Neural cell (in vitro differentiated cells): ENCODE results near the gene ARIH1. TPM values are rescaled to one million over a fixed set of nuclear protein-coding genes. Genes with fewer than 3 reads are reported as not detected.

Experiments used
- H2AFZ ChIP-seq: fragments of 200-600, 300-800 bp; sonication (generic), shearing (Covaris generic); 2 replicates; pipeline ENCODE4 v1.6.0; 2014; ENCODE audit warnings: low read depth, mild to moderate bottlenecking, antibody characterized with exemption, low read length, moderate library complexity
- H3F3A ChIP-seq: fragments of 200-600 bp; shearing (Covaris generic); 2 replicates; pipeline ENCODE4 v1.6.1; 2016; ENCODE audit warnings: mild to moderate bottlenecking, moderate library complexity, mixed read lengths, antibody characterized with exemption, low read length; ENCODE audit not compliant: insufficient read depth, poor library complexity, severe bottlenecking
- H3K27ac ChIP-seq: fragments of 200-600, 300-800 bp; sonication (generic), shearing (Covaris generic); 2 replicates; pipeline ENCODE4 v1.5.1; 2014; ENCODE audit warnings: mild to moderate bottlenecking, low read length, moderate library complexity
- H3K27me3 ChIP-seq: fragments of 300-800, 200-600 bp; sonication (generic), shearing (Covaris generic); 2 replicates; pipeline ENCODE4 v1.6.0; 2014; ENCODE audit warnings: mild to moderate bottlenecking, low read depth, low read length, moderate library complexity; ENCODE audit not compliant: insufficient read depth
- H3K36me3 ChIP-seq: fragments of 300-800, 200-600 bp; sonication (generic), shearing (Covaris generic); 2 replicates; pipeline ENCODE4 v1.5.1; 2014; ENCODE audit warnings: mild to moderate bottlenecking, antibody characterized with exemption, low read length, moderate library complexity; ENCODE audit not compliant: insufficient read depth
- H3K4me2 ChIP-seq: fragments of 300-800, 200-600 bp; sonication (generic), shearing (Covaris generic); 2 replicates; pipeline ENCODE4 v1.6.0; 2014; ENCODE audit warnings: mild to moderate bottlenecking, low read length
- H3K4me3 ChIP-seq: fragments of 300-800, 200-600 bp; sonication (generic), shearing (Covaris generic); 2 replicates; pipeline ENCODE4 v1.5.1; 2014; ENCODE audit warnings: mild to moderate bottlenecking, low read length, moderate library complexity
- H3K79me2 ChIP-seq: fragments of 200-600 bp; shearing (Covaris generic); replicated peaks from 2 replicates; pipeline ENCODE4 v1.6.0; 2014; ENCODE audit warnings: mild to moderate bottlenecking, low read length, moderate library complexity; ENCODE audit not compliant: insufficient read depth
- H3K9ac ChIP-seq: fragments of 300-800, 200-600 bp; sonication (generic), shearing (Covaris generic); 2 replicates; pipeline ENCODE4 v1.6.1; 2016; ENCODE audit warnings: mild to moderate bottlenecking, low read length, mixed read lengths
- H3K9me2 ChIP-seq: fragments of 200-600 bp; shearing (Covaris generic); 2 replicates; pipeline ENCODE4 v1.6.1; 2016; ENCODE audit warnings: mild to moderate bottlenecking, low read length, mixed read lengths; ENCODE audit not compliant: insufficient read depth
- H3K9me3 ChIP-seq: fragments of 200-600, 300-800 bp; sonication (generic), shearing (Covaris generic); 2 replicates; pipeline ENCODE4 v1.6.1; 2016; ENCODE audit warnings: mild to moderate bottlenecking, mixed run types, low read length, moderate library complexity, mixed read lengths
- H4K20me1 ChIP-seq: fragments of 200-600 bp; shearing (Covaris generic); 2 replicates; pipeline ENCODE4 v1.6.1; 2016; ENCODE audit warnings: mild to moderate bottlenecking, mixed run types; ENCODE audit not compliant: insufficient read depth
- EP300 ChIP-seq: fragments of 450-650 bp; conservative IDR thresholded peaks from 2 replicates; pipeline ENCODE4 v1.6.1; 2014; ENCODE audit warnings: antibody characterized with exemption, mild to moderate bottlenecking, moderate library complexity; ENCODE audit not compliant: poor library complexity, severe bottlenecking
- EZH2 ChIP-seq: fragments of 200-600, 300-800 bp; shearing (Covaris generic), sonication (generic); IDR thresholded peaks from 2 replicates; pipeline ENCODE4 v1.6.1; 2014; ENCODE audit warnings: antibody characterized with exemption, low read length, borderline replicate concordance, mild to moderate bottlenecking; ENCODE audit not compliant: insufficient read depth, poor library complexity, severe bottlenecking
- MXI1 ChIP-seq: fragments of 450-650 bp; conservative IDR thresholded peaks from 2 replicates; pipeline ENCODE4 v1.6.1; 2014; ENCODE audit warnings: antibody characterized with exemption, mild to moderate bottlenecking; ENCODE audit not compliant: poor library complexity, severe bottlenecking
- POLR2AphosphoS5 ChIP-seq: IDR thresholded peaks from 2 replicates; pipeline ENCODE4 v1.6.1; 2012
- RAD21 ChIP-seq: fragments of 450-650 bp; conservative IDR thresholded peaks from 2 replicates; pipeline ENCODE4 v1.6.1; 2014; ENCODE audit warnings: antibody characterized with exemption, mild to moderate bottlenecking, moderate library complexity
- SMC3 ChIP-seq: fragments of 450-650 bp; conservative IDR thresholded peaks from 2 replicates; pipeline ENCODE4 v1.6.1; 2014; ENCODE audit warnings: antibody characterized with exemption, mild to moderate bottlenecking, moderate library complexity; ENCODE audit not compliant: poor library complexity
- TAF1 ChIP-seq: IDR thresholded peaks from 2 replicates; pipeline ENCODE4 v1.6.1; 2012; ENCODE audit warnings: low read depth
- polyA plus RNA-seq: library from polyadenylated mRNA; depleted of rRNA; stranded (reverse); fragments of >200 nt; gene quantifications from 2 replicates; pipeline ENCODE4 v1.2.3, GENCODE V29; 2014
- TF ChIP-seq, protein P1 (sequence below): IDR thresholded peaks from 2 replicates; pipeline ENCODE4 v1.6.1; 2012; ENCODE audit warnings: borderline replicate concordance
- TF ChIP-seq, protein P2 (sequence below): fragments of 450-650 bp; IDR thresholded peaks from 2 replicates; pipeline ENCODE4 v1.5.1; 2014; ENCODE audit warnings: antibody characterized with exemption, mild to moderate bottlenecking, moderate library complexity; ENCODE audit not compliant: poor library complexity, severe bottlenecking

The ARIH1 gene
- polyA plus RNA-seq, 1 donor from 2014 or later, result 72.1 TPM

DNA sequence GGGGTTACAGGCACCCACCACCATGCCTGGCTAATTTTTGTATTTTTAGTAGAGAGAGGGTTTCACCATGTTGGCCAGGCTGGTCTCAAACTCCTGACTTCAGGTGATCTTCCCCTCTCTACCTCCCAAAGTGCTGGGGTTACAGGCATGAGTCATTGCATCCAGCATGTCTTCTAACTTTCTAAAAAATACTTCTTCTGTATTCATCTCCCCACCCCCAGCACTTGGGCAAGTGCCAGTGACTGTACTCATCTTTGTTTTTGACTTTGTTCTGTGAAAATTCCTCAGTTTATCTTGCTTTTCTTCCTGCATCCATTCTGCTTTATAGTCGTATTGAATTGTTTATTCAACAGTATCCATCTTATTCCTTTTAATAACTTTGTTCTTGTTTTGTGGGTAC lies 47.6 kb downstream of the ARIH1 start:
- Histone ChIP-seq H3K4me2 (no peak overlapping the region), H3K9ac (no peak overlapping the region), H3K36me3 (no peaks in the 10 kb centered on the region), H4K20me1 (no peaks in the 10 kb centered on the region), H2AFZ (no peak overlapping the region), H3K4me3 (no peak overlapping the region), H3K9me2 (no peaks in the 10 kb centered on the region), H3K79me2 (peaks cover 53% of the 10 kb centered on the region), H3K27me3 (no peaks in the 10 kb centered on the region), H3F3A (no peaks in the 10 kb centered on the region), H3K9me3 (no peaks in the 10 kb centered on the region), H3K27ac (no peak overlapping the region)
- TF ChIP-seq, protein P1, sequence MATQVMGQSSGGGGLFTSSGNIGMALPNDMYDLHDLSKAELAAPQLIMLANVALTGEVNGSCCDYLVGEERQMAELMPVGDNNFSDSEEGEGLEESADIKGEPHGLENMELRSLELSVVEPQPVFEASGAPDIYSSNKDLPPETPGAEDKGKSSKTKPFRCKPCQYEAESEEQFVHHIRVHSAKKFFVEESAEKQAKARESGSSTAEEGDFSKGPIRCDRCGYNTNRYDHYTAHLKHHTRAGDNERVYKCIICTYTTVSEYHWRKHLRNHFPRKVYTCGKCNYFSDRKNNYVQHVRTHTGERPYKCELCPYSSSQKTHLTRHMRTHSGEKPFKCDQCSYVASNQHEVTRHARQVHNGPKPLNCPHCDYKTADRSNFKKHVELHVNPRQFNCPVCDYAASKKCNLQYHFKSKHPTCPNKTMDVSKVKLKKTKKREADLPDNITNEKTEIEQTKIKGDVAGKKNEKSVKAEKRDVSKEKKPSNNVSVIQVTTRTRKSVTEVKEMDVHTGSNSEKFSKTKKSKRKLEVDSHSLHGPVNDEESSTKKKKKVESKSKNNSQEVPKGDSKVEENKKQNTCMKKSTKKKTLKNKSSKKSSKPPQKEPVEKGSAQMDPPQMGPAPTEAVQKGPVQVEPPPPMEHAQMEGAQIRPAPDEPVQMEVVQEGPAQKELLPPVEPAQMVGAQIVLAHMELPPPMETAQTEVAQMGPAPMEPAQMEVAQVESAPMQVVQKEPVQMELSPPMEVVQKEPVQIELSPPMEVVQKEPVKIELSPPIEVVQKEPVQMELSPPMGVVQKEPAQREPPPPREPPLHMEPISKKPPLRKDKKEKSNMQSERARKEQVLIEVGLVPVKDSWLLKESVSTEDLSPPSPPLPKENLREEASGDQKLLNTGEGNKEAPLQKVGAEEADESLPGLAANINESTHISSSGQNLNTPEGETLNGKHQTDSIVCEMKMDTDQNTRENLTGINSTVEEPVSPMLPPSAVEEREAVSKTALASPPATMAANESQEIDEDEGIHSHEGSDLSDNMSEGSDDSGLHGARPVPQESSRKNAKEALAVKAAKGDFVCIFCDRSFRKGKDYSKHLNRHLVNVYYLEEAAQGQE, result no peak
- TF ChIP-seq SMC3 (no peak), RAD21 (no peak), EZH2 (no peak), POLR2AphosphoS5 (no peak), TAF1 (no peak), MXI1 (no peak), EP300 (no peak)
- TF ChIP-seq, protein P2, sequence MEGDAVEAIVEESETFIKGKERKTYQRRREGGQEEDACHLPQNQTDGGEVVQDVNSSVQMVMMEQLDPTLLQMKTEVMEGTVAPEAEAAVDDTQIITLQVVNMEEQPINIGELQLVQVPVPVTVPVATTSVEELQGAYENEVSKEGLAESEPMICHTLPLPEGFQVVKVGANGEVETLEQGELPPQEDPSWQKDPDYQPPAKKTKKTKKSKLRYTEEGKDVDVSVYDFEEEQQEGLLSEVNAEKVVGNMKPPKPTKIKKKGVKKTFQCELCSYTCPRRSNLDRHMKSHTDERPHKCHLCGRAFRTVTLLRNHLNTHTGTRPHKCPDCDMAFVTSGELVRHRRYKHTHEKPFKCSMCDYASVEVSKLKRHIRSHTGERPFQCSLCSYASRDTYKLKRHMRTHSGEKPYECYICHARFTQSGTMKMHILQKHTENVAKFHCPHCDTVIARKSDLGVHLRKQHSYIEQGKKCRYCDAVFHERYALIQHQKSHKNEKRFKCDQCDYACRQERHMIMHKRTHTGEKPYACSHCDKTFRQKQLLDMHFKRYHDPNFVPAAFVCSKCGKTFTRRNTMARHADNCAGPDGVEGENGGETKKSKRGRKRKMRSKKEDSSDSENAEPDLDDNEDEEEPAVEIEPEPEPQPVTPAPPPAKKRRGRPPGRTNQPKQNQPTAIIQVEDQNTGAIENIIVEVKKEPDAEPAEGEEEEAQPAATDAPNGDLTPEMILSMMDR, result no peak

DNA sequence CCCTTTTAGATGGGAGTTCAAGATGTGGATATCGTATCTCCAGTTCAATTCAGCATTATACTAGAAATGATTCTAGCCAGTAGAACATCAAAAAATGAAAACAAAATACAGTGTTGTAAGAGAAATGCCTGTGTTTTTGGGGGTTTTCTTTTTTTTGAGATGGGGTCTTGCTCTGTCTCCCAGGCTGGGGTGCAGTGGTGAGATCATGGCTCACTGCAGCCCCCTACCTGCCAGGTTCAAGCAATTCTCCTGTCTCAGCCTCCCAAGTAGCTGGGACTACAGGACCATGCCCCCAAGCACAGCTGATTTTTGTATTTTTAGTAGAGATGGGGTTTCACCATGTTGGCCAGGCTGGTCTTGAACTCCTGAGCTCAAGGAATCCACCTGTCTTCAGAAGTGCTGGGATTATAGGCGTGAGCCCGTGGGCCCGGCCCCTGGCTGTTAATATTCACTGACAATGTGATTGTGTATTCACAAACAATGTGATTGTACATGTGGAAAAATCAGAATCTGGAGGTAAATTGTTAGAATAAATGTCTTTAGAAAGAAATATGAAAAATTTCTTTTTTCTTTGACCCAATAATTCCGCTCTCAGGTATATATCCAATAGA lies 59.0 kb downstream of the ARIH1 start:
- Histone ChIP-seq H3K79me2 (peaks cover 40% of the 10 kb centered on the region), H3K4me3 (no peak overlapping the region), H3K27ac (no peak overlapping the region), H3K27me3 (no peaks in the 10 kb centered on the region), H3K9me2 (no peaks in the 10 kb centered on the region), H3K9me3 (no peaks in the 10 kb centered on the region), H2AFZ (no peak overlapping the region), H4K20me1 (no peaks in the 10 kb centered on the region), H3K36me3 (no peaks in the 10 kb centered on the region), H3F3A (no peaks in the 10 kb centered on the region), H3K9ac (no peak overlapping the region), H3K4me2 (no peak overlapping the region)
- TF ChIP-seq TAF1 (no peak), EP300 (no peak), EZH2 (no peak), RAD21 (no peak), POLR2AphosphoS5 (no peak), SMC3 (no peak), MXI1 (no peak)
- TF ChIP-seq, protein P1, result no peak
- TF ChIP-seq, protein P2, result no peak
